HG02759 (cell line): ENCODE results near the gene CDHR5.

Source experiments
- ATAC-seq: cut with Tn5 transposase; IDR thresholded peaks from one replicate; pipeline ENCODE4 v1.9.1; 2021; ENCODE audit warnings: mild to moderate bottlenecking, moderate library complexity; ENCODE audit not compliant: unreplicated experiment

The CDHR5 gene

DNA sequence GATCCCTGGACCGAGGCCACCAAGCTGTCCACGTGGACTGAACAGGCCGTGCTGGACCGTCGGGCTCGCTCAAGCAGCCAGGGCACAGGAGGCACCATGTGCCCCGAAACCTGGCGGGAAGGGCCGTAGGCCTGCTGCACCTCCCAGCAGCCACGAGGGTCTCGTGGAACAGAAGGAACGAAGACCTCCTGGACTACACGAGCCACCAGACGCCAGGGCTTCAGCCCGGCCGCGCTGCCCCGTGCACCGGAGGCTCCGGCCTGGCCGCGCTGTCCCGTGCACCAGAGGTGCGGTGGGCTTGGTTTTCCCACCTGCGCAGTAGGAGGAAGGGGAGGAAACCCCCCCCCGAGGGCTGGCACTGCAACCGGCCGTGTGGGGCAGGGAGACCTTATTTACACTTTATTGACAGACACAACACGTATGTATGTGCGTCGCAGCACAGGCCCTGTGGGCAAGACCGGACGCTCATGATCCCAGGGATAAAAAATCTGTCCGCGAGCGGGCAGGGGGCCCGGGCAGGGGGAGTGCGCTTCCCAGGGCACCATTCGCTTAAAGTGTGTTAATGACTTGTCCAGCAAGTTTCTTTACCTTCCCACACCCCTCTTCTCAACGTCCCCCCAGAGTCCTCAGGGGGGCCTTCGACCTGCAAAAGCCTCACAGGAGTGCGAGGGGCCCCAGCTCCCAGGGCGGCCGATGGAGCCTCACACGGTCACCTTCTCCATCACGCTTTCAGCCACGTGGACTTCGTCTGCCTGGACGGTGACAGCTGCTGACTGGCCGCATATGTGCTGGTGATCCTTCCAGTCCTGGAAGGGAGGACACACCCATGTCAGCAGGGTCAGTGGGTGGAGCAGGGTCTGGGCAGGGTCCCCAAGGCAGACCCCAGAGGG is 19.3 kb upstream of the CDHR5 start:
- no peak for ATAC-seq

DNA sequence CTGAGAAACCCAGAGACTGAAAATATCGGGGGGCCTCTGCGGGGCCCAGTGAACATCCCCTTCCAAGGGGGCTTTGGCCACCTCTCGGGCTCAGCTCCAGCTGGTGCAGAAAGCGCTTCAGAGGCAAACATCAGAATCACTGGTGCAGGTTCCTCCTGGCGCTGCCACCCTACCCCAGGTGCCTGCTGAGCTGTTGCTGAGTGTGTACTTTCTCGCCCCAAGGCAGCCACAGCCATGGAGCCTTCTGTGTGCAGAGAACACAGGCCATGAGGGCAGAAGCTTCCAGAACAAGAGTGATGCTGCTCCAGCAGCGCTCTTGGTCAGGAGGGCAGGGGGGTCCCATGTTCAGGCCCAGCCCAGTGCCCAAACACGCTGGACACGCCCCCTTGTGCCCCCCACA is 18.6 kb upstream of the CDHR5 start:
- no peak for ATAC-seq

DNA sequence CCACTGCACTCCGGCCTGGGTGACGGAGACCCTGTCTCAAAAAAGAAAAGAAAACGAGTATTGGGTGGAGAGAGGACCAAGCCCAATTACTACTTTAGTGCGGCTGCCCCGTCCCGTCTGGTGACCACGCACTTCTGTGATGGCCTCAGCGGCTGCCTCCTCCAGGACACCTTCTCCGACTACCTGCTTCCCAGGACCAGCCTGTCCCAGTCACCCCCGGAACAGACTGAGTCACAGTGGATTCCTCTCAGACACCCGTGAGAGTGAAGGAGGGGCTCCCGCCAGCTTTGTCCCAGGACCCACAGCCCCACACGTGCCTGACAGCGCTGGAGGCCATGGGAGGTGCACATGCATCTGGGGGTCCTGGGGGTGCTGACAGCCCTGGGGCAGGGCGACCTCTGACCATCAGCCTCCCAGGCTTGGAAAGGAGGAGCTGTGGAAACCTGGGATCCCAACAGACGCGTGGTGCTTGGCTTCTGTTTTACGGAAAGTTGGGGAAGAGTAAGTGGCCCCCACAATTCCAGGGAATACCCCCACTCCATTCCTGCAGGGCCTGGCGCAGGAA is 17.1 kb upstream of the CDHR5 start:
- ATAC-seq = no peak

DNA sequence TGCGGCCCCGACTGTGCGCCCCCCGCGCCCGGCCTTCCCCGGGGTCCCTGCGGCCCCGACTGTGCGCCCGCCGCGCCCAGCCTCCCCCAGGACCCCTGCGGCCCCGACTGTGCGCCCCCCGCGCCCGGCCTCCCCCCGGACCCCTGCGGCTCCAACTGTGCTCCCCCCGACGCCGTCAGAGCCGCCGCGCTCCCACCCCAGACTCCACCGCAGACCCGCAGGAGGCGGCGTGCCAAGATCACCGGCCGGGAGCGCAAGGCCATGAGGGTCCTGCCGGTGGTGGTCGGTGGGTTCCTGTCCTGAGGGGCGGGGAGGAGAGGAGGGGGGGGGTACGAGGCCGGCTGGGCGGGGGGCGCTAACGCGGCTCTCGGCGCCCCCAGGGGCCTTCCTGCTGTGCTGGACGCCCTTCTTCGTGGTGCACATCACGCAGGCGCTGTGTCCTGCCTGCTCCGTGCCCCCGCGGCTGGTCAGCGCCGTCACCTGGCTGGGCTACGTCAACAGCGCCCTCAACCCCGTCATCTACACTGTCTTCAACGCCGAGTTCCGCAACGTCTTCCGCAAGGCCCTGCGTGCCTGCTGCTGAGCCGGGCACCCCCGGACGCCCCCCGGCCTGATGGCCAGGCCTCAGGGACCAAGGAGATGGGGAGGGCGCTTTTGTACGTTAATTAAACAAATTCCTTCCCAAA is 15.4 kb upstream of the CDHR5 start:
- ATAC-seq = no peak

DNA sequence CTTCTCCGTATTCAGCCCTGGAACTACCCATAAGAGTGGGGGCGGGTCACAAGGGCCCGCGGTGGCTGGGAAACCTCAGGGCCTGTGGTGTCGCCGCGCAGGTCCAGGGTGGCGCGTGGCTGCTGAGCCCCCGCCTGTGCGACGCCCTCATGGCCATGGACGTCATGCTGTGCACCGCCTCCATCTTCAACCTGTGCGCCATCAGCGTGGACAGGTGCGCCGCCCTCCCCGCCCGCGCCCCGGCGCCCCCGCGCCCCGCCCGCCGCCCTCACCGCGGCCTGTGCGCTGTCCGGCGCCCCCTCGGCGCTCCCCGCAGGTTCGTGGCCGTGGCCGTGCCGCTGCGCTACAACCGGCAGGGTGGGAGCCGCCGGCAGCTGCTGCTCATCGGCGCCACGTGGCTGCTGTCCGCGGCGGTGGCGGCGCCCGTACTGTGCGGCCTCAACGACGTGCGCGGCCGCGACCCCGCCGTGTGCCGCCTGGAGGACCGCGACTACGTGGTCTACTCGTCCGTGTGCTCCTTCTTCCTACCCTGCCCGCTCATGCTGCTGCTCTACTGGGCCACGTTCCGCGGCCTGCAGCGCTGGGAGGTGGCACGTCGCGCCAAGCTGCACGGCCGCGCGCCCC is 14.7 kb upstream of the CDHR5 start:
- ATAC-seq = no peak

DNA sequence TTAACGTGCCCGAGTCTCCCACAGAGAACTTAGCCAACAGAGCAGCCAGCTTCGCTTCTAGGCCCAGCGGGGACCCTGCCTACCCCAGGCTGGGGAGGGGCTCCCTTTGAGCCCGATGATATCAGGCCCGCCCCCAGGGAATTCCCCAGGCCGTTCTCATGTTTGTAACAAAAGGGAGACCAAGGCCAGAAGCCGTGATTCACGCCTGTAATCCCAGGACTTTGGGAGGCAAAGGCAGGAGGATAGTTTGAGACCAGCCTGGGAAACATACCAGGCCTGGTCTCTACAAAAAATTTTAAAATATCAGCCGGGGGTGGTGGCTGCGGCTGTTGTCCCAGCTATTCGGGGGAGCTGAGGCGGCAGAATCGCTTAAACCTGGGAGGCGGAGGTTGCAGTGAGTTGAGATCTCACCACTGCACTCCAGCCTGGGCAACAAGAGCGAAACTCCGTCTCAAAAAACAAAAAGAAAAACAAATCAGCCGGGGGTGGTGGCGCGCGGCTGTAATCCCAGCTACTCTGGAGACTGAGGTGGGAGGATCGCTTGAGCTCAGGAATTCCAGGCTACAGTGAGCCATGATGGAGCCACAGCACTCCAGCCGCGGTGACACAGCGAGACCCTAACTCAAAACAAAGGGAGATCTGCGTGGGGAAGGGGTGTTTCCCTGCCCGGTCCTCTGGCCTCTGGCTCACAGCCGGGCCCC is 14.0 kb upstream of the CDHR5 start:
- no peak for ATAC-seq

DNA sequence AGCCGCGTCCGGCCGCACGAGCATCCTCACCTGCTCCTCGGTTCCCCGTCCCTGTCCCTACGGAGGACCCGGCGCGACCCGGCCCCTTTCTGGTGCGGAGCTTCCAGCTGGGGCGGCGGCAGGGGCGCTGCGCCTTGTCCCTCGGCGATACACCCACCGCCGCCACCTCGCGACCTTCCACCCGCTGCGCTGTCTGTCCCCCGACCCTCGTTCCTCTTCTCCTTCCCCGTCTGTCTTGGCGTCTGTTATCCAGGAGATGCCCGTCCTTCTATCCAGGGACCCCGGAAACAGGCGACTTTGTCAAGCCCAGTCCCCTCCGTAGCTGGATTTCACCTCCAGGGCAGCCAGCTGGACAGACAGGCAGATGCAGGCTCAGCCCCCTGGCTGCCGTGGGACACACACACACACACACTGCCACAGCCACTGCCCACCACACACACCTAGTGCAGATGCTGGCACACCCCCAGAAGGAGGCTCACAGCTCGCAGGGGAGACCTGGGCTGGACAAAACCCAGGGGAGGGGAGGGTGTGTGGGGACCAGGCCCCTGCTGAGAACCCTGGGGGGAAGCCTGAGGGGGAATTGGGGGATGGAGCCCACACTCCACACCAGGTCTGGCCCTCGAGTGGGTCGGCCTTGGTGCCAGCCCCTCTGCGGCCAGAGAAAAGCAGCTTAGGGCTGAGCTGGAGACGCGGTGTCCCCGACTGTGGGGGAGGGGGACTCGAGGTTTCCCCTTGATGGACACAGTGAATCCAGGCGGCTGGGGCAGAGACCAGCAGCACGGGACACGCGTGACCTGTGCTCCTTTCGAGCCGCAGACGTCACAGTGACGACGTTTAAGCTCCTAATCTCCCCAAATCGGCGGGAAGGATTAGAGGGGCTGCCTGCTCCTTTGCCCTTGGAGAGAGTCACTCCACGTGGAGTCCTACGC is 13.1 kb upstream of the CDHR5 start:
- no peak for ATAC-seq

DNA sequence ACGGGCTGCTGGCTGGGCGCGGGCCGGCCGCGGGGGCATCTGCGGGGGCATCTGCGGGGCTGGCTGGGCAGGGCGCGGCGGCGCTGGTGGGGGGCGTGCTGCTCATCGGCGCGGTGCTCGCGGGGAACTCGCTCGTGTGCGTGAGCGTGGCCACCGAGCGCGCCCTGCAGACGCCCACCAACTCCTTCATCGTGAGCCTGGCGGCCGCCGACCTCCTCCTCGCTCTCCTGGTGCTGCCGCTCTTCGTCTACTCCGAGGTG is 12.5 kb upstream of the CDHR5 start:
- no peak for ATAC-seq

DNA sequence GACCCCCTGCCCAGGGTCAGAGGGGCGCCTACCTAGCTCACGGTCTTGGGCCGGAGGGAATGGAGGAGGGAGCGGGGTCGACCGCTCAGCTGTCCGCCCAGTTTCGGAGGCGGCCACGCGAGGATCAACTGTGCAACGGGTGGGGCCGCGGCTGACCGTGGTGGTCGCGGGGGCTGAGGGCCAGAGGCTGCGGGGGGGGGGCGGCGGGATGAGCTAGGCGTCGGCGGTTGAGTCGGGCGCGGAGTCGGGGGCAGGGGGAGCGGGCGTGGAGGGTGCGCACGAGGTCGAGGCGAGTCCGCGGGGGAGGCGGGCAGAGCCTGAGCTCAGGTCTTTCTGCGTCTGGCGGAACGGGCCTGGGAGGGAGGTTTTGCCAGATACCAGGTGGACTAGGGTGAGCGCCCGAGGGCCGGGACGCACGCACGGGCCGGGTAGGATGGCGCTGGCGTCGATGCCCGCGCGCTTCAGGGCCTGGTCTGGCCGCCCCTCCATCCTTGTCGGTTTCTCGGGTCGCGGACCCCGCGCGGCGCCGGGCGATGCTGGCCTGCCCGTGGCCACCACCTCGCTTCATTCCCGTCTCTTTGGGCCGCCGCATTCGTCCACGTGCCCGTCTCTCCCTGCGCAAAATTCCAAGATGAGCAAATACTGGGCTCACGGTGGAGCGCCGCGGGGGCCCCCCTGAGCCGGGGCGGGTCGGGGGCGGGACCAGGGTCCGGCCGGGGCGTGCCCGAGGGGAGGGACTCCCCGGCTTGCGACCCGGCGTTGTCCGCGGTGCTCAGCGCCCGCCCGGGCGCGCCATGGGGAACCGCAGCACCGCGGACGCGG is 12.0 kb upstream of the CDHR5 start, which contains the start of gene DRD4:
Gene DRD4 (plus strand): TSS at position 759 of the 822 bp plus-strand sequence. CDS start 36 bp downstream, at position 795.
- ATAC-seq = no peak

DNA sequence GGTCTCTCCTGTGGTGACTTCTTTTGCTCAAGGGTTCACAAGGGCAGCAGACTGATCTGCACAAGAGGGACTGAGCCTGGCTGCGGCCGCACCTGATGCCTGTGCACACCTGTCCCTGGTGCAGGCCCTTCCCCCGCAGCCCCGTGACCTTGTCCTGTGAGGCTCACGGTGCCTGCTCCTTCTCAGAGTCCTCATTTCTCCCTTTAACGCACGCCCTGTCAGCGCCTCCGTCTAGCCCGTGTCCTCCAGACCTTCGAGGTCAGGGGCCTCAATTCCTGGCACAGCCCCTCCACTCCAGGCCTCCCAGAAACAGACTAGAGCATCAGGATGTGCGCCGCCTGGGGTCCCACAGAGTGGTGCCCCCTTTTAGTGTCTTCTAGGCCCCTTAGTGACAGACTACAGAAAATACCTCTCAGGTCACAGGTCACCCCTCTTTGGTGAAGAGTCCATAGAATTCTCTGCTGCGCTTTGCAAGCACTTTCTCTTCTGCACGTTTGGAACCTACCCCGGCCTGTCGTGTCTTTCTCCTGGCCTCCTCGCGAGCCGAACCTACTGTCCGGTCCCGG is 11.3 kb upstream of the CDHR5 start:
- ATAC-seq = no peak

DNA sequence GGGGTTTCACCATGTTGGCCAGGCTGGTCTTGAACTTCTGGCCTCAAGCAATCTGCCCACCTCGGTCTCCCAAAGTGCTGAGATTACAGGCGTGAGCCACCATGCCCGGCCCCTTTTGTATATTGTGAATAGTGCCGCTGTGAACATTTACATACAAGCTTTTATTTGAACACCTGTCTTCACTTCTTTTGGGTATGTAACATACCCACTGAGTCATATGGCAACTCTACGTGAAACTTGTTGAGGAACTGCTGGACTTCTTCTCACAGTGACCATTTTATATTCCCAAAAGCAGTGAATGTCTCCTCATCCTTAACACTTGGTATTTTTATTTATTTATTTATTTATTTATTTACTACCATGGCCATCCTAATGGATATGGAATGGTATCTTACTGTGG is 6.1 kb upstream of the CDHR5 start:
- ATAC-seq = no peak

DNA sequence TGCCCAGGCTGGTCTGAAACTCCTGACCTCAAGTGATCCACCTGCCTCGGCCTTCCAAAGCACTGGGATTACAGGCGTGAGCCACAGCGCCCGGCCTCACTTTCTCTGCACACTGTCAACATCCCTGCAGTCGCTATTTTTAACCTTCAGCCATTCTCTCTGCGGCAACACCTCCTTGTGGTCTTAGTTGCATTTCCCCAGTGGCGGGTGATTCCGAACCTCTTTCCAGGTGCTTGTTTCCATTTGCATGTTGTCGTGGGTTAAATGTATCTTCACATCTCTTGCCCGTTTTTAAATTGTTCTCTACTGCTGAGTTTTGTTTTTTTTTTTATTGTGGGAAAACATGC is 4.5 kb upstream of the CDHR5 start:
- ATAC-seq = no peak

DNA sequence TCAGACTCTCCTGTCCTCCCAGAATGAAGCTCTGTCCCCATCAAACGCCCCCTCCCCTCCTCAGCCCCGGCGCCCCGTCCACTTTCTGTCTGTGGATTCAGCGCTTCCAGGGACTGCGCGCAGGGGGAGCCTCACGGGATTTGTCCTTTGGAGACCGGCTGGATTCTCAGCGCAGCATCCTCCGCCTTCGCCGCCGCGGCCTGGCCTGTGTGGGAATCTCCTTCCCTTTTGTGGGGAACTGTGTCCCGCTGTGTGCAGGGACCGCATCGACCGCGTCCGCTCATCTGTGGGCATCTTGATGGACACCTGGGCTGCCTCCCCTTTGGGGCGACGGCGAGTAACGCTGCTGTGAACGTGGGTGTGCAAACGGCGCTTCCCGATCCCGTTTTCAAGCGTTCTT is 3.3 kb upstream of the CDHR5 start:
- no peak for ATAC-seq

DNA sequence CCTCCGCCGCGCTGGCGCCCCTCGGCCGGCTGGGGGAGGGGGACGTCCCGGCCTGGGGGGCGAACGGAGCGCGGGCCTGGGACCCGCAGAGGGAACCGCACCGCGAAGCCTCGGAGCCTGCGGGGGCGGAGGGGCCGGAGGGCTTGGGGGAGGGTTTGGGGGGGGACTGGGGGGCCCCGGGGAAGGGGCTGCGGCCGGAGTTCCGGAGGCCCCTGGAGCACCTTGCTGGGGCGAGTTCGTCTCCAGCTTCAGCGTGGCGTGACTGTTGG is 2.5 kb upstream of the CDHR5 start:
- ATAC-seq = no peak

DNA sequence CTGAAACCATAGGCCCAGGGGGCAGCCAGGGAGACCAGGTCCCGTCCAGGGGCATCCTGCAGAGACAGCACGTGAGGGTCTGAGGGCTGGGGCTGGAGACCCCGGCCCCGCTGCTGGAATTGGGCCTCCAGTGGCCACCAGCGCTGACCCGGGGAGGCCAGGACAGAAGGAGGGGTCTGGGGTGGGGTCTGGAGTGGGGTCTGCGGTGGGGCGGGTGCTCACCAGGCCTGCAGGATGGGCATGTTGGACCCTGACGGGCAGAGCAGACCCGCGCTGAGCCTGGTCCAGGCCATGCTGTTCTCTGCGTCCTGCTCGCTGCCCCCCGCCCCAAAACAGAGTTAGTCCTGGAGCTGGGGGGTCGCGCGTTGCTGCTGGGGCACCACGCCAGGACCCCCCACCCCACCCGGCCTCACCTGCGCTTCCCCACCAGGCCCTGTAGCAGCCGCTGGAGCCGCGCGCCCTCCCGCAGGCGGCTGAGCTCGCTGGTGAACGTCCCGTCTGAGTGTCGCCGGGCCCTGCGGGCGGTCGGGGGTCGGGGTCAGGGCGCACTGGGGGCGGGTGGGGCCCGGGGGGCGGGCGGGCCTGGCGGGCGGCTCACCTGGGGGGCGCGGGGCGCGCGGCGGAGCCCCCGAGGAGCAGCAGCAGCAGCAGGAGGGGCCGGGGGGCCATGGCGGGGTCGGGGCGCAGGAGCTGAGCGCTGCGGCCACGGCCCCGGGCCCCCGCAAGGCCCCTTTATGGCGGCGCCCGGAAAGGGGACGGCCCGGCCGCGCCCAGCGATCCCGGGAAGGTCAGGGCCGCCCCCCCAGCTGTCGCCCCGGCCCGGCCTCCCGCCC is 1.9 kb upstream of the CDHR5 start, which contains the start of gene SCT:
Gene SCT (minus strand): TSS at position 707 of the 833 bp plus-strand sequence. CDS start 38 bp downstream, at position 669.
- ATAC-seq = no peak

DNA sequence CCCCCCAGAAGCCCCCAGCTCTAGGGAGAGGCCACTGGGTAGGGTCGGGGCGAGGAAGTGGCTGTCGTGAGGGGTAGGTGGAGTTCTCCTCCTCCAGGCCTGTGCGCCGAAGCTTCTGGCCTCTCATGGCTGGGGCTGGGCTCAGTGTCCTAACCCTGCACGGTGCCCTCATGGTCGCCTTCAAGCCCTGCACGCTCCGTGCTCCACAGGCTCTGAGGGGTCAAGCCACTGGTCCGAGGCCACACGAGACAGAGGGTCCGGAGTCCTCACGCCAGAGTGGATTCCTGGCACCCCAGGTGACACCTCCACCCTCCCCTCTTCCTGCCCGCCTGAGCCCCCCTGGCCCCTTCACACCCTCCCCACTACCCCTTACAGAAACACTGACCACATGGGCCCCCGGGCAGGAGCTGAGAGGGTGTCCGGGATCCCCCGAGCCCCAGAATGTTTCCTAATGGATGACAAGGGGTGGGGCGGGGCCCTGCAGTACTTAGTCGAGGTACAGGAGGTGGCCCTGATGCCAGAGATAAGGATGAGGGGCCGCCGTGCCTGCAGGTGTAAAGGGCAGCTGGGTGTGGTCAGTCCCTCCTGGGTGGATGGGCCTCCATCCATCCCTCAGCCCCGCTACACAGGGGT is 997 bp upstream of the CDHR5 start:
- ATAC-seq = no peak

DNA sequence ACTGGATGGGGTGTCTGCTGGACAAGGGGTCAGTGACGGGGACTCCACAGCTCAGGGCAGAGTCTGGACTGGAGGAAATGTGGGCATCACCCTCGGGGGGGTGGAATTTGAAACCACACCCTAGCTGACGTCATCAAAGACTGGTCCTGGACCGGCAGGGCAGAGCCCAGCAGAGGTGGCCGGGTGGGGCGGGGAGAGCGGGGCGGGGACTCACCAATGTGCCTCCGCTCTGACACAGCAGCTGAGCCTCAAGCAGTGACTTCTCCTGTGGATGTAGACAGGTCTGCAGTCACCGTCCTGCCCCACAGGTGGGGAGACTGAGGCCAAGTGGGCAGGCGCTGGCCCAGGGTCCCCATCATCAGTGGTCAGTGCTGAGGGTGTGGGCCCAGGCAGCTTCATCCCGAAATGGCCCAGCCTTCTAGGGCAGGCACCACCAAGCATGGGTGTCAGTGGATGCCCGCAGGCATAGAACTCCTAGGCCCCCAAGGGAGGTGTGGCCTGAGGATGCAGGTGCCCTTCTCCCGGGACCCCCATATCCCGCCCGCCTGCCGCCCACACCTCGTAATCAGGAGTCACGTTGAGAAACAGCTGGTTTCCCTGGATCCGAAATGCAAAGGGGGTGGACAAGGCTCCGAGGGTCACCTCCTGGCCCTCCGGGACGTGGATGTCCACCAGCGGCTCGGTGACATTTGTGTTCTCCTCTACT is 603 bp downstream of the CDHR5 start:
- ATAC-seq = no peak
